ENCODE measurements around the gene ARHGDIA.
A peak's percentile ranks its signal among the peaks of the same experiment; 100 is the strongest.

The ARHGDIA gene

GRCh38 chr17:81822996-81823819, 47.9 kb downstream of the ARHGDIA start:
- H3K27ac ChIP-seq: peak overlapping the region; percentile 40; the same call in 1 of the 2 replicates
- TF ChIP-seq CTCF (IDR thresholded peaks at IDR 0.05; ENCODE audit: low read depth, low read length): no peak
- H3K36me3 ChIP-seq: peaks cover 18% of the 10 kb centered on the region
- no peak for DNase-seq
- no peak overlapping the region for H3K4me3 ChIP-seq (ENCODE audit: low read depth, low read length)
- no peaks in the 10 kb centered on the region for H3K27me3 ChIP-seq (ENCODE audit: insufficient read depth, low read depth, severe bottlenecking)
- no peaks in the 10 kb centered on the region for H3K9me3 ChIP-seq (ENCODE audit: severe bottlenecking)

- no peak overlapping the region for H3K4me3 ChIP-seq (ENCODE audit: low read depth, low read length)
These were observed 48.9 kb downstream of the ARHGDIA start for GRCh38 chr17:81822312-81822637.

GRCh38 chr17:81821603-81822311, 49.4 kb downstream of the ARHGDIA start:
- peak; percentile 87 for TF ChIP-seq CTCF (IDR thresholded peaks at IDR 0.05; ENCODE audit: low read depth, low read length)
- Histone ChIP-seq H3K4me3 (ENCODE audit: low read depth, low read length) (no peak overlapping the region), H3K27ac (peak overlapping the region; percentile 58), H3K36me3 (peaks cover 18% of the 10 kb centered on the region), H3K27me3 (ENCODE audit: insufficient read depth, low read depth, severe bottlenecking) (no peaks in the 10 kb centered on the region), H3K9me3 (ENCODE audit: severe bottlenecking) (no peaks in the 10 kb centered on the region)
- DNase-seq: peak; percentile 95

More at GRCh38 chr17:81822312-81822637, 48.9 kb downstream of the ARHGDIA start:
- Histone ChIP-seq H3K27ac (peak overlapping the region; percentile 58), H3K36me3 (peaks cover 18% of the 10 kb centered on the region), H3K27me3 (ENCODE audit: insufficient read depth, low read depth, severe bottlenecking) (no peaks in the 10 kb centered on the region), H3K9me3 (ENCODE audit: severe bottlenecking) (no peaks in the 10 kb centered on the region)
- DNase-seq: no peak
- no peak for TF ChIP-seq CTCF (IDR thresholded peaks at IDR 0.05; ENCODE audit: low read depth, low read length)

- Histone ChIP-seq H3K27me3 (ENCODE audit: insufficient read depth, low read depth, severe bottlenecking) (no peaks in the 10 kb centered on the region), H3K36me3 (peaks cover 18% of the 10 kb centered on the region), H3K4me3 (ENCODE audit: low read depth, low read length) (no peak overlapping the region), H3K27ac (peak overlapping the region; percentile 58), H3K9me3 (ENCODE audit: severe bottlenecking) (no peaks in the 10 kb centered on the region)
- no peak for TF ChIP-seq CTCF (IDR thresholded peaks at IDR 0.05; ENCODE audit: low read depth, low read length)
- DNase-seq: no peak
These were observed 50.0 kb downstream of the ARHGDIA start for GRCh38 chr17:81821147-81821546.

- Histone ChIP-seq H3K27ac (no peak overlapping the region), H3K27me3 (ENCODE audit: insufficient read depth, low read depth, severe bottlenecking) (no peaks in the 10 kb centered on the region), H3K9me3 (ENCODE audit: severe bottlenecking) (no peaks in the 10 kb centered on the region), H3K36me3 (peaks cover 18% of the 10 kb centered on the region), H3K4me3 (ENCODE audit: low read depth, low read length) (no peak overlapping the region)
- no peak for TF ChIP-seq CTCF (IDR thresholded peaks at IDR 0.05; ENCODE audit: low read depth, low read length)
- DNase-seq: no peak
These were observed 51.4 kb downstream of the ARHGDIA start for GRCh38 chr17:81819708-81820107.

Data from WERI-Rb-1 (cell line).